Stimulated activated CD8-positive, alpha-beta memory T cell treated with anti-CD3 and anti-CD28 coated beads, Interleukin-2, amount 100 ng/mL, for 48 hours (primary cell): Measurements from ENCODE around the gene BMPR2.
A peak's percentile ranks its signal among the peaks of the same experiment; 100 is the strongest.
"Not testable (repeated sequence)": the region's sequence is repeated elsewhere in the genome, so short reads cannot be mapped to it uniquely, and the experiment has no call there.

Source experiments
- DNase-seq, 2 donors: peaks; one replicate each; pipeline ENCODE4 v3.0.0-alpha.2; 2020; ENCODE audit warnings: low read depth in 2 of 2

Gene BMPR2

DNA sequence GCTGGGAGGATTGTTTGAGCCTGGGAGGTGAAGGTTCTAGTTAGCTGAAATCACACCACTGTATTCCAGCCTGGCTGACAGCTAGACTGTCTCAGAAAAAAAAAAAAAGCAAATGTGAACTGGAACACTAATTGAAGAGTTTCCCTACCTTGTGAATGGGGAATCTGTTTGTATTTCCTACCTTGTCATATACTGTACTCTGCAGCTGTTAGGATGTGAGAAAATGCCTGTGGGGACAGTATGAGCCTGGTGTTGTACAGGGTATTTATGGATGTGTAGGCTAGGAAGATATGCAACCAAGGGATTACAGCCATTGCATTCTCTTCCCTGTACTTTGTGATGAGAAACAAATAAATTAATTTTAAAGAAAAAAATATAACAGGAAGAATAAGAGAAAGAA, 145.3 kb downstream of the BMPR2 start:
- DNase-seq, result no peak

DNA sequence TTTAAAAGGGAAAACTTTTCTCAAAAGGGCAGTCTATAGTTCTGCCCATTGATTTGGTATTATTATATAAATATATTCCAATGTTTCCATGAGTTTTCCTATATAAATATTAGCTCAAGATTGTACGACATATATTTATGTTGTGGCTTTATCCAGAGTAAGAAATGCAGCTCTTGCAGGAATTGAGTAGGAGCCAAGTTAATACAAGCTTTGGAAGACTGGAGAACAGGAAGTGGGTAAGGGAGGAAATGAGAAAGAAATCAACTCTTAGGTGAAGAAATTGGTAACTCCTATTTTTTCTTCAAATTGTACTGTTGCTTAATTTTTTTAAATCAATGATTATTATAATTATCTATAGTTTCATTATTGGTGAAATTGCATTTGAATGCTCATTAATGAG, 153.3 kb downstream of the BMPR2 start:
- no peak for DNase-seq

DNA sequence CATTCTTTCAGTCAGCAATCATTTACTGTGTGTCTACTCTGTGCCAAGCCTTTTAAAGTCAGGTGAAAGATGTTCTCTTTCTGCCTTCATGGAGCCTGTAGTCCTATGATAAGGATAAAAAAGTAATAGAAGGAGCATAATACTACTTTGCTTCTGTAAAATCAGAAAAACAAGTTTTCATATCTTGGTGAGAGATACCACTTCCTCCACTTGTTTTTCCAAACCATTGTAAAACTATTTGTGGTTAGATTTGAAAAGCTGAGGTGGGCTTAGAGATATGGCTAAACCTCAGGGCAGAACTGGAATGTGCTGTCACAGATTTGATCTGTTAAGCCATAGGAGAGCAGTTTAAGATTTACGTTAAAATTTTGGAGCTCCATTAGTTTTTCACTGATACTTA, 153.9 kb downstream of the BMPR2 start:
- DNase-seq, result no peak

DNA sequence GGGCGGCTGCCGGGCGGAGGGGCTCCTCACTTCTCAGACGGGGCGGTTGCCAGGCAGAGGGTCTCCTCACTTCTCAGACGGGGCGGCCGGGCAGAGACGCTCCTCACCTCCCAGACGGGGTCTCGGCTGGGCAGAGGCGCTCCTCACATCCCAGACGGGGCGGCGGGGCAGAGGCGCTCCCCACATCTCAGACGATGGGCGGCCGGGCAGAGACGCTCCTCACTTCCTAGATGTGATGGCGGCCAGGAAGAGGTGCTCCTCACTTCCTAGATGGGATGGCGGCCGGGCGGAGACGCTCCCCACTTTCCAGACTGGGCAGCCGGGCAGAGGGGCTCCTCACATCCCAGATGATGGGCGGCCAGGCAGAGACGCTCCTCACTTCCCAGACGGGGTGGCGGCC, 159.2 kb downstream of the BMPR2 start:
- DNase-seq, result not testable (repeated sequence)

DNA sequence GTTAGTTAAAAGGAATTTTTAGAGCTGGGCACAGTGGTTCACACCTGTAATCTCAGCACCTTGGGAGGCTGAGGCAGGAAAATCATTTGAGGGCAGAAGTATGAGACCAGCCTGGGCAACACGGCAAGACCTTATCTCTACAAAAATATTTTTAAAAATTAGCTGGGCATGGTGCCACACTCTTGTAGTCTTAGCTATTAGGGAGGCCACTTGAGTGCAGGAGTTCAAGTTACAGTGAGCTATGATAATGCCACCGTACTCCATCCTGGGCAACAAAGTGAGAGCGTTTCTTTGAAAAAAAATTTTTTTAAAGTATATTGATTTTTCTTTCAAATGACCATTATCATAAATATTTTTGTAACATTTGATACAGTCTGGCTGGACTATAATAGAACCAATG, 165.0 kb downstream of the BMPR2 start:
- no peak for DNase-seq

DNA sequence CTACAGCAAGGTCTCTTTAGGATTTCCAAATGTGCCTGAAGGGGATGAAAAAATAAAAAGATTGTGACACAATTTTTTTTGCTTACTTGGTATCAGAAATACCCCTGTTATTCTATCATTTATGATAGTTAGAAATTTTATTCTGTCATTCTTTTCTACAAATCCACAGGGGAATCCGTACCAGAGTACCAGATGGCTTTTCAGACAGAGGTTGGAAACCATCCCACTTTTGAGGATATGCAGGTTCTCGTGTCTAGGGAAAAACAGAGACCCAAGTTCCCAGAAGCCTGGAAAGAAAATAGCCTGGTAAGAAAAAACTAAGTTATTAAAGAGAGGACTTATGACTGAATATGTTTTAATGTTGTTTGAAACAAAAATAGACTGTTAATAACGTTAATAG, 166.0 kb downstream of the BMPR2 start:
- DNase-seq, result no peak

DNA sequence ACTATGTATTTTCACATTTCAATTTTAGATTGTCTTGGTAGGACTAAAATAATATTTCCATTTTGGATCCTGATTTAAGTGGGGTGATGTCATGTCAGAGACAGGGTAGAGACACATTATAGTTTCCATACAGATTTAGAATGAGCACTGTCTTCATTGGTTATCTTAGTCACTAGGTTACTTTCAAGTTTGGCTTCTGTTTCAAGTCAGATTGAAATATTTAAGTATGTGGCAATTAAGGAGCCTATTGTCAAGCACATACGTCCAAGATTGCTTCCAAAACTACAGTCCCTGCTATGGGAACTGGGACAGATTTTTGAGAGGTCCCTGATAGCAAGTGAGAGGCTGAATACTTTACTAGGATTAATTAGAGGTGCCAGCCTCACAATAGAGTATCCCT, 169.4 kb downstream of the BMPR2 start:
- no peak for DNase-seq

DNA sequence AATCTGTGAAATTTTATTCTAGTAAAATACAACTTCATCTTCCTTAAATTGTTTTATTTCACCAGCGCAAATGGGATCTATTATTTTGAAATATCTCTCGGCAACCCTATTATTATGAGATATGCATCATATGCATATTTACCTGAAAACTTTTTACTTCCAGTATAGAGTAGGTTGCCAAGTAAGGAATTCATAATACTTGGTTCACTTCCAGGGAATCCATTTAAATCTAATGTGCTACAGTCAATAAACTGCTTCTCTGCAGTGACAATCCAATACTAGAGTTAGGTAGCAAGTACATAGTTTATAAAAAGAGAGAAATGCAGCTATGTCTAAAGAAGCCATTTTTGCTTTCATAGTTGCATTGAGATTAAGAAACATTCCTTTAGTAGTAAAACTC, 169.8 kb downstream of the BMPR2 start:
- DNase-seq, result no peak

DNA sequence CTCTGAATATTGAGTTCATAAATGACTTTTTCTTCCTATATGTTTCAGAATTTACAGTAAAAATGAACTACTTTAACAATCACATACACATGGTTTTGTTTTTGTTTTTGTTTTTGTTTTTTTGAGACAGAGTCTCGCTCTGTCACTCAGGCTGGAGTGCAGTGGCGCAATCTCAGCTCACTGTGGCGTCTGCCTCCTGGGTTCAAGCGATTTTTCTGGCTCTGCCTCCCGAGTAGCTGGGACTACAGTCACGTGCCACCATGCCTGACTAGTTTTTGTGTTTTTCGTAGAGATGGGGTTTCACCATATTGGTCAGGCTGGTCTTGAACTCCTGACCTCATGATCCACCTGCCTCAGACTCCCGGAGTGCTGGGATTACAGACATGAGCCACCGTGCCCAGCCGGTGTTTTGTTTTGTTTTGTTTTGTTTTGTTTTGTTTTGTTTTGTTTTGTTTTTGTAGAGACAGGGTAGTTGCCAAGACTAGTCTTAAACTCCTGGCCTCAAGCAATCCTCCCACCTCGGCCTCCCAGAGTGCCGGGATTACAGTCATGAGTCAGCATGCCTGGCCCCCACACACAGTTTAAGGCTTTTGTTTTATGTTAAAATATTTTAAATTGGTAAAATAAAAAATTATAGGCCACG, 170.5 kb downstream of the BMPR2 start:
- not testable (repeated sequence) for DNase-seq

DNA sequence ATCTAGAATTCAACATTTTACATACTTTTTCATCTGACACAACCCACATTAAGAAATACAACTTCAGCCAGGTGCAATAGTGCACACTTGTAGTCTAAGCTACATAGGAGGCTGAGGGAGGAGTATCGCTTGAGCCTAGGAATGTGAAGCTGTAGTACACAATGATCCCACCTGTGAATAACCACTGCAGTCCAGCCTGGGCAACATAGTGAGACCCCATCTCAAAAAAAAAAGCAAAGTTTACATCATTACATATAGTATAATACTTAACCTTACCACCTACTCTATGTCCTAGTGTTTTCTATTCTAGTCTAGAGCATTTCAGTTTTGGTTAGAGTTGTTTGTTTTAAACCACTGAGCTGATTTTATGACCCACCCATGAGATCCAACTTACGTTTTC, 172.1 kb downstream of the BMPR2 start:
- no peak for DNase-seq

DNA sequence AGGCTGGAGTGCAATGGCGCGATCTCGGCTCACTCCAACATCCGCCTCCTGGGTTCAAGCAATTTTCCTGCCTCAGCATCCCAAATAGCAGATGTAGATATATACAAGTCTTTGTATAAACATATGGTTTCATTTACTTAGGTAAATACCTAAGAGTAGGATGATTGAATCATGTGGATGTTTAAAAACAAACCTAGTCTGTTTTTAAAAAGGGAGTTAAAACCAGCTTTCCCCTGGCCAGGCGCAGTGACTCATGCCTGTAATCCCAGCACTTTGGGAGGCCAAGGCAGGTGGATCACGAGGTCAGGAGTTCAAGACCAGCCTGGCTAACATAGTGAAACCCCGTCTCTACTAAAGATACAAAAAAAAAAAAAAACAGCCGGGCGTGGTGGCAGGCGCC, 174.9 kb downstream of the BMPR2 start:
- not testable (repeated sequence) for DNase-seq

DNA sequence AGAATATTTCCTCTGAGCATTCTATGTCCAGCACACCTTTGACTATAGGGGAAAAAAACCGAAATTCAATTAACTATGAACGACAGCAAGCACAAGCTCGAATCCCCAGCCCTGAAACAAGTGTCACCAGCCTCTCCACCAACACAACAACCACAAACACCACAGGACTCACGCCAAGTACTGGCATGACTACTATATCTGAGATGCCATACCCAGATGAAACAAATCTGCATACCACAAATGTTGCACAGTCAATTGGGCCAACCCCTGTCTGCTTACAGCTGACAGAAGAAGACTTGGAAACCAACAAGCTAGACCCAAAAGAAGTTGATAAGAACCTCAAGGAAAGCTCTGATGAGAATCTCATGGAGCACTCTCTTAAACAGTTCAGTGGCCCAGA, 179.2 kb downstream of the BMPR2 start:
- DNase-seq, result no peak

DNA sequence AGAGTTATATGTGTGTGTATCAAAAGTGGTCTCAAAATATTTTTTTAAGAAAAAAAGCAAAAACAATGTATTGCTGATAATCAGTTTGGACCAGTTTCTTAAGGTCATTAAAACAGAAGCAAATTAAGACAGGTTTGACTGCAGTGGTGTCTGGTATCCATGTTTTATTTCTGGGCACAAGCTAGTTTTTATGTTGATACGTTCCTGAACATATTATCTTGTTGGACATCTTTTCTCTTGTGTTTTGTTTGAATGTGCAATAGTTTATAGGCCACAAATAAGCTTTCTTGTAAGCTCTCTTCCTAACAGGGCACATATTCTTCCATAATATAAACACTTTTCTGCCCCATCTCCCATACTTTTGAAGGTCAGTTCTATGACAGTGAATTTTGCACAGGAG, 184.1 kb downstream of the BMPR2 start:
- no peak for DNase-seq

DNA sequence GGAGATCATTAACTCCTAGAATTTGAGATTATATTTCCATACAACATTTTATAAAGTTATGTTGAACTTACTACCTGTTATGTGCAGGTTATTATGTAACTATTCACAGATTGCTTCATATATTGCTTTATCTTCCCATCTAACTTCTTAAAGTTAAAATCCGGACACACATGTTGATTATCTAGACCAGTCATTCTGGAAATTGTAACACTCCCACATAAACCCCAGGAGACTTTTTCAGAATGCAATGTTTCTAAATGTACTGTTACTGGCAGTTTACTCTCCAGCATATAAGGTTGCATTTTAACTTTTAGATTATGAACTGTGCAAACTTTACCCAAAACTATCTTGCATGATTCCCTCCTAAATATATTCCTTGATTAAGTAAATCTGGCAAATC, 188.1 kb downstream of the BMPR2 start:
- no peak for DNase-seq

DNA sequence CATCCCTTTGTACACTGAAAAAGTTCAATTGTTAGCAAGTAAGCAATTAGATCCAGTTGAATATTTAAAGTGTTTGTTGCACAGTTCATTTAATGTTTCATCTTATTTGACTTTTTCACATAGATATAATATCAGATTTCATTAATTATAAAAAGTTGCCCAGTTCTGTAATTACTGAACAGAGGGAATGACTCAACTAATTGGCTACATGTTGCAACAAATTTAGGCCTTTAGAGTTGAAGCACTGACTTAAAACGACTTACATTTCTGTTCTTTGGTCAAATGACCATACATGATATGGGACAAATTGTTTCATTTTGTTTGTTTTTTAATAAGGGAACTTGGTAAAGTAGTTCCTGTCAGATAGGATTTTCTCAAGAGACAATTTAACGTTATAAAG, 190.2 kb downstream of the BMPR2 start:
- no peak for DNase-seq

DNA sequence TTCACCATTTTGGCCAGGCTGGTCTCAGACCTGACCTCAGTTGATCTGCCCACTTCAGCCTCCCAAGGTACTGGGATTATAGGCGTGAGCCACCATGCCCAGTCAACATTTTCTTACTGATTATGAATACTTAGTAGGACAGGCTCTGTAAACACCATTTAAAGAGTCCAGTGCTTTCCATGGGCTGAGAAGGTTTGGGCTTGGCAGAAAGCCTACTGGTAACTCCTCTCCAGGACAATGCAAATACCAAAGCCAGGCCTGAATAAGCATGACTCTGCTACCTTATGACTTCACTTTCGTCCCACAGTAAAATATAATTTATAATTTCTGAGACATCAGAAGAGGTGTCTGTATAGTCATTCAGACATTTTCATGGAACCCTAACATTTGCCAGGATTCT, 198.4 kb downstream of the BMPR2 start:
- DNase-seq, result no peak

DNA sequence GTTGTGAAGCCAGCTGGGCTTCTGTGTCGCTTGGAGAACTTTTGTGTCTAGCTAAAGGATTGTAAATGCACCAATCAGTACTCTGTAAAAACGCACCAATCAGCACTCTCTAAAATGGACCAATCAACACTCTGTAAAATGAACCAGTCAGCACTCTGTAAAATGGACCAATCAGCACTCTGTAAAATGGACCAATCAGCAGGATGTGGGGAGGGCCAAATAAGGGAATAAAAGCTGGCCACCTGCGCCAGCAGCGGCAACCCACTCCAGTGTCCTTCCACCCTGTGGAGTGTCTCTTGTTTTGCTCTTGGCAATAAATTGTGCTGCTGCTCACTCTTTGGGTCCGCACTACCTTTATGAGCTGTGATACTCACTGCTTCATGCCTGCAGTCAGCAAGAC, 199.1 kb downstream of the BMPR2 start:
- not testable (repeated sequence) for DNase-seq

DNA sequence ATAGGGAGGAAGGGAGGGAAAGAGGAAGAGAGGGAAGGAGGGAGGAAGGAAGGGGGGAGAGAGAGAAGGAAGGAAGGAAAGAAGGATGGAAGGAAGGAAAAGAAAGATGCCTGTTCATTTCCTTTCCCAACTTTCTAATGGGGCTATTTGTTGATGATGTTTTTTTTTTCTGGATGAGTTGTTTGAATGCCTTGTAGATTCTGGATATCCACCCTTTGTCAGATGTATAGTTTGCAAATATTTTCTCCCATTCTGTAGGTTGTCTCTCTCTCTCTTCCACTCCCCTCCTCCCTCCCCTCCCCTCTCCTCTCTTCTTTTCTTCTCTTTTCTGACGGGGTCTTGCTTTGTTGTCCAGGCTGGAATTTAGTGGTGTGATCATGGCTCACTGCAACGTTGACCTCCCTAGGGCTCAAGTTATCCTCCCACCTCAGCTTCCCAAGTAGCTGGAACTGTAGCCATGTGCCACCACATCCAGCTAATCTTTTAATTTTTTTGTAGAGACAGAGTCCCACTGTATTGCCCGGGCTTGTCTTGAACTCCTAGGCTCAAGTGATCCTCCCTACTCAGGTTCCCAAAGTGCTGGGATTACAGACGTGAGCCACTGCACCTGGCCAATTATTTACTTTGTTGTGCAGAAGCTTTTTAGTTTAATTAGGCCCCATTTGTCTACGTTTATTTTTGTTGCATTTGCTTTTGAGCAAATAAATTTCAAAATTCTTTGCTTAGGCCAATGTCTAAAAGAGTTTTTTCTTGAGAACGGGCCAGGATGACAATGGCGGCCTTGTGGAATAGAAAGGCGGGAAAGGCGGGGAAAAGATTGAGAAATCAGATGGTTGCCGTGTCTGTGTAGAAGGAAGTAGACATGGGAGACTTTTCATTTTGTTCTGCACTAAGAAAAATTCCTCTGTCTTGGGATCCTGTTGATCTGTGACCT, 201.4 kb downstream of the BMPR2 start:
- no peak for DNase-seq

DNA sequence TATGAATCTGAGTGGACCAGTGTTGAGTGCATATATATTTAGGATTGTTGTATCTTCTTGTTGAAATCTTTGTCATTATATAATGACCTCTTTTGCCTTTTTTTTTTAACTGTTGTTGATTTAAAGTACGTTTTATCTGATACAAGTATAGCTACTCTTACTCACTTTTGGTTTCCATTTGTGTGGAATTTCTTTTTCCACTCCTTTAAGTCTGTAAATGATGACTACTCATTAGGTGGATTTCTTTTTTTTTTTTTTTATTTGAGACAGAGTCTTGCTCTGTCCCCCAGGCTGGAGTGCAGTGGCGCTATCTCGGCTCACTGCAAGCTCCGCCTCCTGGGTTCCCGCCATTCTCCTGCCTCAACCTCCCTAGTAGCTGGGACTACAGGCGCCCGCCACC, 206.7 kb downstream of the BMPR2 start:
- not testable (repeated sequence) for DNase-seq

DNA sequence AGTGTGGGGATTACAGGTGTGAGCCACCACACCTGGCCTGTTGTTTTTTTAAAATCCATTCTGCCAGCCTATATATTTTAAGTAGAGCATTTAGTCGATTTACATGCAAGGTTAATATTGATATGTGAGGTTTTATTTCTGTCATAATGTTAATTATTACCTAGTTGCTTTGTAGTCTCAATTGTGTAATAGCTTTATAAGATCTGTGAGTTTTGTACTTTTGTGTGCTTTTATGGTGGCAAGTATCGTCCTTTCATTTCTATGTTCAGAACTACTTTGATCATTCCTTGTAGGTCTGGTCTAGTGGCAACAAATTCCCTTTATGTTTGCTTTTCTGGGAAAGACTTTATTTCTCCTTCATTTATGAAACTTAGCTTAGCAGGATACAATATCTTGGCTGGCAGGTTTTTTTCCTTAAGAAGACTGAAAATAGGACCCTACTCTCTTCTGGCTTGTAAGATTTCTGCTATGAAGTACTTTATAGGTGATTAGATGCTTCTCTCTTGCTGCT, 207.6 kb downstream of the BMPR2 start:
- no peak for DNase-seq

DNA sequence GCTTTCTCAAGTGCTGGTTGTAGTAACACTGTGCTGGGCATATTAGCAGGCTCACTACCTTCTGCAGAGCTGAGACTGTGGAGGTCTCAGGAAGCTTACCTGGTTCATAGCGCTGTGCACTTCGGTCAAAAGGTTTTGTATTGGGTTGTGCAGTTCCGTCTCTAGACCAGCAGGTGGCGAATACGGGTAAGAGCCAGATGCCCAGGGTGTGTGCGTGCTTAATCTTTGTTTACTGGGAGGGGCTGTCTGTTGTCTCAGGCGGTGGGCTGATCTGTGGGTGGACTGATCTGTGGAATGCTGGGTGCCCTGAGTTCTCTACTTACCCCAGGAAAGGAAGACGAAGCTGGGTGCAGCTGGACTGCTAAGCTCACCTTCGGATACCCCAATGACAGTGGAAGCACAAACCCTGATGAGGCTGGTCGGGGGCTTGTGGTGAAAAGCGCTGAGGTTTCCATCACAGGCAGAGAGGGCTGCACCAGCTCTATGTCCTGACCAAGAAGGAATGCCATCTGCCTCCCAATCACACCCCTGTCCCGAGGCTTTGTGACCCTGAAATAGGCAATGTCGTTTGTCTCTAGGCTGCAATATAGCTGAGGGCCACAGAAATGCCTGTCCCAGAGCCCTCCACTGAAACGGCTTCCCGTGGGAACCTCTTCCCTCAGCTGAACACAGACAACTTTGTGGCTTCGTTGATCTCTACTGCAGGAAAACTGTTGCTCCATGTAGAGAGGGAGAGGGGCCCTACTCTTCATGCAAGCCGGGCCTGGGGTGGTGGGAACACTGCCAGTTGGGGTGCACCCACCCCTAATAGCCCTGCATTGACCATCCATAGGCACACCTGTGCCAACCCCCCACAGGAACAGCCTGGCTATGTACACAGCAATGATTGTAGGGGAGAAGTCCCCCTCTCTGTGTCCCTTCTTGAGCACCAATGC, 212.8 kb downstream of the BMPR2 start:
- peak; percentile 27 to 38 for DNase-seq

DNA sequence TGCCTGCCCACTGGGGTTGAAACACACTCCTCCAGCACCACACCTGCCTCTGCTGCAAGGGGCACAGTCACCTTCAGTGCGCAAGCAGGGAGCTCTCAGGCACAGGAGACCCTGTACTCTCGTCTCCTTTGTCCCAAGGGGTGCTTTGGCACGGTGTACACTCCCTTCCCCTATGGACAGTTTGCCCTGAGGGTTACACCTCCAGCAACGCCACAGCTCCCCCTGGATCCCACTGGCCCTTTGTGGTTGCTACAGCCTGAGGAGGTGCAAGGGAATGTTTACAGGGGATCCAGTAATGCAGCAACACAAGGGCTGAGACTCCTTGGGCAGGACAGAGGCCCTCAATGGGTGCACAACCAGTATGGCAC, 213.4 kb downstream of the BMPR2 start:
- DNase-seq, result no peak
